ENCODE results near the gene ALKBH6.
"Not testable (repeated sequence)": the region's sequence is repeated elsewhere in the genome, so short reads cannot be mapped to it uniquely, and the experiment has no call there.

ALKBH6 gene

GRCh38 chr19:35992907-35993765 is 20.9 kb downstream of the ALKBH6 start:
- DNase-seq (ENCODE audit: low read depth in 2 of 2), result no peak

- DNase-seq (ENCODE audit: low read depth in 2 of 2), result no peak
Observed at GRCh38 chr19:35991731-35992450, 22.1 kb downstream of the ALKBH6 start.

- DNase-seq (ENCODE audit: low read depth in 2 of 2), result no peak
Observed at GRCh38 chr19:35990771-35991730, 23.0 kb downstream of the ALKBH6 start.

GRCh38 chr19:35990156-35990555 is 23.9 kb downstream of the ALKBH6 start:
- no peak for DNase-seq (ENCODE audit: low read depth in 2 of 2)

- no peak for DNase-seq (ENCODE audit: low read depth in 2 of 2)
Observed at GRCh38 chr19:35988824-35989223, 25.2 kb downstream of the ALKBH6 start.

- no peak for DNase-seq (ENCODE audit: low read depth in 2 of 2)
Observed at GRCh38 chr19:35987571-35987896, 26.5 kb downstream of the ALKBH6 start.

GRCh38 chr19:35986664-35987570 is 27.1 kb downstream of the ALKBH6 start:
- DNase-seq (ENCODE audit: low read depth in 2 of 2), result peak in 1 of 2 donors; percentile 14

- DNase-seq (ENCODE audit: low read depth in 2 of 2), result no peak
Observed at GRCh38 chr19:35986111-35986510, 27.9 kb downstream of the ALKBH6 start.

GRCh38 chr19:35983177-35983576 is 30.8 kb downstream of the ALKBH6 start:
- DNase-seq (ENCODE audit: low read depth in 2 of 2), result no peak

- not testable (repeated sequence) for DNase-seq (ENCODE audit: low read depth in 2 of 2)
Observed at GRCh38 chr19:35980997-35981396, 33.0 kb downstream of the ALKBH6 start.

GRCh38 chr19:35978832-35979365 is 35.1 kb downstream of the ALKBH6 start:
- no peak for DNase-seq (ENCODE audit: low read depth in 2 of 2)

- DNase-seq (ENCODE audit: low read depth in 2 of 2), result no peak
Observed at GRCh38 chr19:35978271-35978670, 35.7 kb downstream of the ALKBH6 start.

GRCh38 chr19:35977446-35978222 is 36.4 kb downstream of the ALKBH6 start:
- DNase-seq (ENCODE audit: low read depth in 2 of 2), result no peak

GRCh38 chr19:35975608-35976214 is 38.3 kb downstream of the ALKBH6 start:
- no peak for DNase-seq (ENCODE audit: low read depth in 2 of 2)

- no peak for DNase-seq (ENCODE audit: low read depth in 2 of 2)
Observed at GRCh38 chr19:35973487-35973886, 40.5 kb downstream of the ALKBH6 start.

GRCh38 chr19:35966771-35967170 is 47.2 kb downstream of the ALKBH6 start:
- no peak for DNase-seq (ENCODE audit: low read depth in 2 of 2)

- DNase-seq (ENCODE audit: low read depth in 2 of 2), result peak in 1 of 2 donors; percentile 34
Observed at GRCh38 chr19:35963514-35963913, 50.5 kb downstream of the ALKBH6 start.

- DNase-seq (ENCODE audit: low read depth in 2 of 2), result no peak
Observed at GRCh38 chr19:35960432-35960972, 53.5 kb downstream of the ALKBH6 start.

GRCh38 chr19:35959968-35960320 is 54.1 kb downstream of the ALKBH6 start:
- DNase-seq (ENCODE audit: low read depth in 2 of 2), result no peak

Data from activated CD4-positive, alpha-beta T cell treated with anti-CD3 and anti-CD28 coated beads for 24 hours (primary cell).